Measurements from ENCODE around the gene POLA2.
"Not testable (repeated sequence)": the region's sequence is repeated elsewhere in the genome, so short reads cannot be mapped to it uniquely, and the experiment has no call there.

POLA2 gene

GRCh38 chr11:65242389-65242788 lies 19.4 kb upstream of the POLA2 start:
- no peak for TF ChIP-seq CTCF (IDR thresholded peaks at IDR 0.05; ENCODE audit: borderline replicate concordance, insufficient read depth, low read depth, low read length)
- no peak overlapping the region for H3K4me3 ChIP-seq (ENCODE audit: low read depth, low read length)

- no peak overlapping the region for H3K4me3 ChIP-seq (ENCODE audit: low read depth, low read length)
- no peak for TF ChIP-seq CTCF (IDR thresholded peaks at IDR 0.05; ENCODE audit: borderline replicate concordance, insufficient read depth, low read depth, low read length)
Measured at GRCh38 chr11:65243797-65244196, 18.0 kb upstream of the POLA2 start.

GRCh38 chr11:65245046-65245445 lies 16.7 kb upstream of the POLA2 start:
- not testable (repeated sequence) for H3K4me3 ChIP-seq (ENCODE audit: low read depth, low read length)

DNA sequence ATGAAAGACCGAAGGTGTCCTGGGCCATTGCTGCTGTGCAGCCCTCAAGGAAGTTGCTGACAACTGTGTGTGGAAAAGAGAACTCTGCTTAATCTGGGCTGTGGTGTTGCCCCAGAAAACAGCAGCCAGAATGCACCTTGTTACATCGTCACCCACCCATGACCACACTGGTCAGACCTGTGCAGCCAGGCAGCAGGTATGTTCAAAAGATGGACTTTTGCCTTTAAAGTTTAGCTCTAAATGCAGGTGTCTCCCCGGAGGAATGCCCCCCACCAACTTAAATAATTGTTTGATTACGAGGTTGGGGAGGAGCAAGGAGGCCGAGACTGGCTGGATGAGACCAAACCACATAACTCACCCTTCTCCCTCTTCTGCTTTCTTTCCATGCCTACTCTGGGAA lies 15.3 kb upstream of the POLA2 start:
- H3K4me3 ChIP-seq (ENCODE audit: low read depth, low read length) = no peak overlapping the region
- TF ChIP-seq CTCF (IDR thresholded peaks at IDR 0.05; ENCODE audit: borderline replicate concordance, insufficient read depth, low read depth, low read length) = no peak

GRCh38 chr11:65248184-65248710 lies 13.5 kb upstream of the POLA2 start:
- H3K4me3 ChIP-seq (ENCODE audit: low read depth, low read length) = not testable (repeated sequence)

DNA sequence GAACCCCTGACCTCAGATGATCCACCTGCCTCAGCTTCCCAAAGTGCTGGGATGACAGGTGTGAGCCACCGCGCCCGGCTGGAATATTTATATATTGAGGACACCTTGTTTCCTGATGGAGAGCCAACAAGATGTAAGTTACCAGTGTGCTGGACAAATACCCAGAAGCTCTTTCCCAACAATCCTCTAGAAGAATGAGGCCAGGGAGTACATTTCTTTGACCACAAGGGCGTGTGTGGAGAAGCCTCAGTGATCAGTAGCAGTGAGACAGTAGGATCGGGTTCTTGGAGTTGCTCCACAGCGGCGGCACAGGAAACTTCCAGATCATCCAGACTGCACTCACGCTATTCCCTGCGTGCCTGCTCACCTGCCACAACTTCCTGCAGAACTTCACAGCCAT lies 10.3 kb upstream of the POLA2 start:
- no peak for TF ChIP-seq CTCF (IDR thresholded peaks at IDR 0.05; ENCODE audit: borderline replicate concordance, insufficient read depth, low read depth, low read length)
- no peak overlapping the region for H3K4me3 ChIP-seq (ENCODE audit: low read depth, low read length)

- no peak overlapping the region for H3K4me3 ChIP-seq (ENCODE audit: low read depth, low read length)
- no peak for TF ChIP-seq CTCF (IDR thresholded peaks at IDR 0.05; ENCODE audit: borderline replicate concordance, insufficient read depth, low read depth, low read length)
Measured at GRCh38 chr11:65254724-65255123, 7.0 kb upstream of the POLA2 start.

DNA sequence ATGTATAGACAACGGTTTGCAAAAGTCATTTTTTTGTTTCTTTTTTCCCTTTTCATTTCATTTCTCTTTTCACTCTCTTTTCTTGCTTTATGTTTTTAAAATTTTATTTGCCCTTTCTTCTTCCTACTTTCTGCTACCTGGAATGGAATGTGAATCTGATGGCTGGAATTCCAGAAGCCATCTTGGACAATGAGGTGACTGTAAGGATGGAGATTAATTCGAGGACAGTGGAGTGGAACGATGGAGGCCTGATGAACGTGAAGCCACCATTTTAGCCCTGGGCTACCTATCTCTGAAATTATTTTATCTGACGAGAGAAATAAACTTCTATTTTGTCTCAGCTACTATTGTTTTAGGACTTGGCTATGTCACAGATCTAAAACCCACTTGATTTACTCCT lies 2.8 kb upstream of the POLA2 start:
- no peak for TF ChIP-seq CTCF (IDR thresholded peaks at IDR 0.05; ENCODE audit: borderline replicate concordance, insufficient read depth, low read depth, low read length)
- H3K4me3 ChIP-seq (ENCODE audit: low read depth, low read length) = no peak overlapping the region
